OCI-LY7 (cell line): Measurements from ENCODE around the gene AKR1B15.

Experiments
- EZH2phosphoT487 ChIP-seq: fragments of 200-600 bp; sonication (generic); IDR thresholded peaks from 2 replicates; pipeline ENCODE4 v1.6.1; 2018; ENCODE audit warnings: low read depth, borderline replicate concordance, mild to moderate bottlenecking, mixed run types, antibody characterized with exemption, low read length, moderate library complexity, mixed read lengths
- TF ChIP-seq, protein P1 (sequence below): fragments of 200-600 bp; sonication (generic); conservative IDR thresholded peaks from 2 replicates; pipeline ENCODE4 v1.5.1; 2014; ENCODE audit warnings: mild to moderate bottlenecking, antibody characterized with exemption, low read length, moderate library complexity, mixed read lengths

GRCh38 chr7:134547397-134548054, 1.4 kb upstream of the AKR1B15 start:
- TF ChIP-seq EZH2phosphoT487, result no peak
- TF ChIP-seq, protein P1, sequence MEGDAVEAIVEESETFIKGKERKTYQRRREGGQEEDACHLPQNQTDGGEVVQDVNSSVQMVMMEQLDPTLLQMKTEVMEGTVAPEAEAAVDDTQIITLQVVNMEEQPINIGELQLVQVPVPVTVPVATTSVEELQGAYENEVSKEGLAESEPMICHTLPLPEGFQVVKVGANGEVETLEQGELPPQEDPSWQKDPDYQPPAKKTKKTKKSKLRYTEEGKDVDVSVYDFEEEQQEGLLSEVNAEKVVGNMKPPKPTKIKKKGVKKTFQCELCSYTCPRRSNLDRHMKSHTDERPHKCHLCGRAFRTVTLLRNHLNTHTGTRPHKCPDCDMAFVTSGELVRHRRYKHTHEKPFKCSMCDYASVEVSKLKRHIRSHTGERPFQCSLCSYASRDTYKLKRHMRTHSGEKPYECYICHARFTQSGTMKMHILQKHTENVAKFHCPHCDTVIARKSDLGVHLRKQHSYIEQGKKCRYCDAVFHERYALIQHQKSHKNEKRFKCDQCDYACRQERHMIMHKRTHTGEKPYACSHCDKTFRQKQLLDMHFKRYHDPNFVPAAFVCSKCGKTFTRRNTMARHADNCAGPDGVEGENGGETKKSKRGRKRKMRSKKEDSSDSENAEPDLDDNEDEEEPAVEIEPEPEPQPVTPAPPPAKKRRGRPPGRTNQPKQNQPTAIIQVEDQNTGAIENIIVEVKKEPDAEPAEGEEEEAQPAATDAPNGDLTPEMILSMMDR, result peak; percentile 90
